ENCODE data around the gene TRAF1. TPM values are rescaled to one million over a fixed set of nuclear protein-coding genes. Genes with fewer than 3 reads are reported as not detected.

Gene TRAF1
- total and polyA plus RNA-seq, 4 donors = 0.38 to 2.6 (median 0.71) TPM

- no peak for TF ChIP-seq ZBTB33 (IDR thresholded peaks at IDR 0.05)
- TF ChIP-seq RXRA (IDR thresholded peaks at IDR 0.05) = no peak
- no peak for TF ChIP-seq CTCF (IDR thresholded peaks at IDR 0.05; ENCODE audit: low read depth, low read length, missing input control)
- TF ChIP-seq FOXA2 (IDR thresholded peaks at IDR 0.05) = no peak
- no peak for TF ChIP-seq TAF1 (conservative IDR thresholded peaks at IDR 0.05)
- no peak for TF ChIP-seq RAD21 (IDR thresholded peaks at IDR 0.05)
Measured at GRCh38 chr9:120901755-120902568, 24.6 kb downstream of the TRAF1 start (continued).

- Histone ChIP-seq H3K9me3 (ENCODE audit: control insufficient read depth in 4 of 4, low read length in 3 of 4) (no peaks in the 10 kb centered on the region), H3K4me1 (ENCODE audit: control insufficient read depth in 4 of 4, insufficient read depth in 4 of 4, low read length in 3 of 4) (no peaks in the 10 kb centered on the region), H3K27ac (ENCODE audit: low read depth in 1 of 2, low read length in 2 of 2) (no peak overlapping the region), H3K36me3 (ENCODE audit: control insufficient read depth in 4 of 4, insufficient read depth in 3 of 4, low read depth in 1 of 4, low read length in 3 of 4) (no peaks in the 10 kb centered on the region), H3K27me3 (ENCODE audit: control insufficient read depth in 4 of 4, insufficient read depth in 4 of 4, low read length in 3 of 4) (no peaks in the 10 kb centered on the region), H3K4me3 (ENCODE audit: low read depth in 1 of 3, low read length in 3 of 3) (no peak overlapping the region), H3K9ac (ENCODE audit: low read depth in 1 of 2, low read length in 2 of 2) (no peak overlapping the region)
- 90% methylated on average over 3 of the region's 3 CpGs for WGBS
- no peak for TF ChIP-seq YY1 (IDR thresholded peaks at IDR 0.05)
- no peak for TF ChIP-seq HNF4A (conservative IDR thresholded peaks at IDR 0.05)
- TF ChIP-seq ZBTB33 (IDR thresholded peaks at IDR 0.05) = no peak
- TF ChIP-seq NR2F2 (IDR thresholded peaks at IDR 0.05) = no peak
- TF ChIP-seq SP1 (IDR thresholded peaks at IDR 0.05) = no peak
- TF ChIP-seq RAD21 (IDR thresholded peaks at IDR 0.05) = no peak
- no peak for TF ChIP-seq CTCF (IDR thresholded peaks at IDR 0.05; ENCODE audit: low read depth, low read length, missing input control)
- no peak for TF ChIP-seq ATF3 (IDR thresholded peaks at IDR 0.05)
- no peak for TF ChIP-seq RXRA (IDR thresholded peaks at IDR 0.05)
- no peak for TF ChIP-seq GABPA (IDR thresholded peaks at IDR 0.05 in 1 of 2, conservative IDR thresholded peaks at IDR 0.05 in 1 of 2)
- no peak for TF ChIP-seq FOXA2 (IDR thresholded peaks at IDR 0.05)
- TF ChIP-seq MAX (IDR thresholded peaks at IDR 0.05) = no peak
- TF ChIP-seq TAF1 (conservative IDR thresholded peaks at IDR 0.05) = no peak
- no peak for TF ChIP-seq JUND (IDR thresholded peaks at IDR 0.05)
- TF ChIP-seq FOXA1 (IDR thresholded peaks at IDR 0.05) = no peak
- no peak for DNase-seq (ENCODE audit: low spot score)
Measured at GRCh38 chr9:120900824-120901223, 25.8 kb downstream of the TRAF1 start.

Measured in liver (tissue), 9 donors.